22Rv1 (cell line): ENCODE measurements around the gene C20orf202.
"Not testable (repeated sequence)": the region's sequence is repeated elsewhere in the genome, so short reads cannot be mapped to it uniquely, and the experiment has no call there.

Experiments
- H3K27ac ChIP-seq: fragments of 450-650 bp; 2 replicates; pipeline ENCODE4 v1.5.1; 2017
- CTCF ChIP-seq: fragments of 450-650 bp; IDR thresholded peaks from 2 replicates; pipeline ENCODE4 v1.5.1; 2017; ENCODE audit warnings: mild to moderate bottlenecking
- ZFX ChIP-seq: fragments of 450-650 bp; IDR thresholded peaks from 2 replicates; pipeline ENCODE4 v1.6.1; 2017; ENCODE audit warnings: antibody characterized with exemption, borderline replicate concordance

C20orf202 gene

GRCh38 chr20:1241456-1241855 is 38.2 kb downstream of the C20orf202 start:
- TF ChIP-seq ZFX (no peak), CTCF (no peak)
- no peak overlapping the region for H3K27ac ChIP-seq

- TF ChIP-seq CTCF = no peak
- no peak for TF ChIP-seq ZFX
- no peak overlapping the region for H3K27ac ChIP-seq
These were observed 38.8 kb downstream of the C20orf202 start for GRCh38 chr20:1242099-1242498.

- no peak overlapping the region for H3K27ac ChIP-seq
- TF ChIP-seq ZFX = no peak
- no peak for TF ChIP-seq CTCF
These were observed 39.3 kb downstream of the C20orf202 start for GRCh38 chr20:1242530-1242929.

- TF ChIP-seq CTCF (no peak), ZFX (no peak)
- H3K27ac ChIP-seq = no peak overlapping the region
These were observed 42.3 kb downstream of the C20orf202 start for GRCh38 chr20:1245578-1245977.

- TF ChIP-seq ZFX (no peak), CTCF (no peak)
- no peak overlapping the region for H3K27ac ChIP-seq
These were observed 44.4 kb downstream of the C20orf202 start for GRCh38 chr20:1247689-1248088.

- not testable (repeated sequence) for H3K27ac ChIP-seq
These were observed 47.0 kb downstream of the C20orf202 start for GRCh38 chr20:1250282-1250681.

GRCh38 chr20:1252416-1252815 is 49.2 kb downstream of the C20orf202 start:
- TF ChIP-seq CTCF (no peak), ZFX (no peak)
- no peak overlapping the region for H3K27ac ChIP-seq

- no peak overlapping the region for H3K27ac ChIP-seq
- TF ChIP-seq CTCF = no peak
- TF ChIP-seq ZFX = no peak
These were observed 51.0 kb downstream of the C20orf202 start for GRCh38 chr20:1254254-1254653.
